Heart left ventricle (tissue), 13 donors: Measurements from ENCODE around the gene IMMP2L.

Experiments
- POLR2A ChIP-seq, 2 donors: fragments of 450-650 bp; IDR thresholded peaks; one replicate each; pipeline ENCODE4 v1.6.1; 2017; ENCODE audit warnings: antibody characterized with exemption in 2 of 2, mild to moderate bottlenecking in 2 of 2, moderate library complexity in 2 of 2
- TF ChIP-seq, protein P1 (sequence below), 12 donors: fragments of 200-600 bp; sonication (generic) in 4 of 12; IDR thresholded peaks; one replicate each; pipeline versions ENCODE4 v1.5.0 to v1.8.0; 2018 to 2022; ENCODE audit warnings: antibody characterized with exemption in 12 of 12, mild to moderate bottlenecking in 5 of 12
- donor health status: ischemic (EF 13 %, LVEDD 7.1; RV severe dilation, severe dysfunction).
- donor health status: DM: no; HTN: yes; CAD: no.
- donor health status: DM: no; HTN: no; CAD: no.
- donor health status: ischemic (EF 25% LVEDD 6.9; RV normal size, moderate dysfunction).
- donor health status: ischemic (EF 25% LVEDD 5.7; RV mildly dilated, moderate dysfunction).
- donor health status: ischemic (EF 35%, LVEDD 5.7; RV mildly dilated, moderate dysfunction).
- donor health status: nonischemic (EF 11% LVEDD 7.7; RV severe dilation, severe dysfunction).
- donor health status: DM: yes; HTN: yes; CAD: no.
- donor health status: PGD.
- donor health status: ischemic (EF 29% LVEDD 5.4; RV normal size, mild dysfunction).
- donor health status: nonischemic (EF 23%, LVEDD 6.1; RV moderate dilation, normal function).

DNA sequence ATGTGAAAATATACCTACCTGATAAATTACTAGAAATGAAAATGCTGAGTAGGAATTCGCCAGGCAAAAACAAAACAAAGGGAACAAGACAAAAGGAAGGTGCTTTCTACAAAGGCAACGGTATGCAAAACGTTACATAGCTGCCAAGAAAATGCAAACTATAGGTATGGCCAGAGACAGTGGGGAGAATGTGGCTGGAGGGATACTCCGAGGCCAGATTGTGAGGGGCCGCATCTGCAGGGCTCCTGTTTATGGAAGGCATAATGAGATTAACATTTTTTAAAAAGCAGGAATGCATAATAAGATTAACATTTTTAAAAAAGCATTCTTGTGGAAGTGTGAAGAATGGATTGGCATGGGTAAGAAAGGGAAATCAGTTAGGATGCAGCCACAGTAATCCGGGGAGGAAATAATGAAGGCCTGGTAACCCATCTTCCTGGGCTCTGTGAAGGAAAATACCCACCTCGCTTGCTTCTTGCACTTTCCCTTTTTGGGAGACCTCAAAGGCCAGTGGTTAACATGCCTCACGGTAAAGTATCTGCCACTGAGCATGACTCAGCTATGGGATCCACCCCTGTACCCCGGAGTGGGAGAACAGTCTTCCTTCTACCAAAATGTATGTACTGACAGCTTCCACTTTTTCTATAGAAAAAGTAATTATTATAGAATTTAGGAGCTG, 617.2 kb downstream of the IMMP2L start:
- TF ChIP-seq POLR2A (IDR thresholded peaks at IDR 0.05): no peak
- TF ChIP-seq, protein P1, sequence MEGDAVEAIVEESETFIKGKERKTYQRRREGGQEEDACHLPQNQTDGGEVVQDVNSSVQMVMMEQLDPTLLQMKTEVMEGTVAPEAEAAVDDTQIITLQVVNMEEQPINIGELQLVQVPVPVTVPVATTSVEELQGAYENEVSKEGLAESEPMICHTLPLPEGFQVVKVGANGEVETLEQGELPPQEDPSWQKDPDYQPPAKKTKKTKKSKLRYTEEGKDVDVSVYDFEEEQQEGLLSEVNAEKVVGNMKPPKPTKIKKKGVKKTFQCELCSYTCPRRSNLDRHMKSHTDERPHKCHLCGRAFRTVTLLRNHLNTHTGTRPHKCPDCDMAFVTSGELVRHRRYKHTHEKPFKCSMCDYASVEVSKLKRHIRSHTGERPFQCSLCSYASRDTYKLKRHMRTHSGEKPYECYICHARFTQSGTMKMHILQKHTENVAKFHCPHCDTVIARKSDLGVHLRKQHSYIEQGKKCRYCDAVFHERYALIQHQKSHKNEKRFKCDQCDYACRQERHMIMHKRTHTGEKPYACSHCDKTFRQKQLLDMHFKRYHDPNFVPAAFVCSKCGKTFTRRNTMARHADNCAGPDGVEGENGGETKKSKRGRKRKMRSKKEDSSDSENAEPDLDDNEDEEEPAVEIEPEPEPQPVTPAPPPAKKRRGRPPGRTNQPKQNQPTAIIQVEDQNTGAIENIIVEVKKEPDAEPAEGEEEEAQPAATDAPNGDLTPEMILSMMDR (IDR thresholded peaks at IDR 0.05): no peak
